IMR-90 (cell line): ENCODE results near the gene TRAPPC3L. TPM values are rescaled to one million over a fixed set of nuclear protein-coding genes. Genes with fewer than 3 reads are reported as not detected.

Experiments used
- ATAC-seq: fragments of 200-7000 bp; cut with Tn5 transposase; 2 replicates; pipeline ENCODE4 v1.9.1; 2020; ENCODE audit warnings: low read depth, mild to moderate bottlenecking, moderate library complexity
- BruUV-seq: library from RNA; stranded (reverse); fragments of 400-500 nt; replicated peaks from 2 replicates; lab custom pipeline; 2021; lab: Mats Ljungman, UMichigan
- CTCF ChIA-PET: fragments of 300-600 bp; formaldehyde crosslinking; extraction: SDS; loops from one replicate; lab custom pipeline; 2021; ENCODE audit warnings: antibody characterized with exemption; lab: Yijun Ruan, JAX
- POLR2A ChIA-PET: fragments of 300-600 bp; sonication (Branson Sonifier 250); formaldehyde crosslinking; loops from one replicate; lab custom pipeline; 2022; ENCODE audit warnings: antibody characterized with exemption; ENCODE audit not compliant: unreplicated experiment; lab: Charles Lee
- DNase-seq: peaks from one replicate; pipeline ENCODE4 v3.0.0; 2013
- H2AFZ ChIP-seq: replicated peaks from 2 replicates; pipeline ENCODE3; 2013; ENCODE audit warnings: low read length, mild to moderate bottlenecking; ENCODE audit not compliant: poor library complexity
- H2AK5ac ChIP-seq: 2 replicates; pipeline ENCODE4 v1.6.1; 2013; ENCODE audit warnings: low read depth, low read length, inconsistent platforms
- H2AK9ac ChIP-seq: replicated peaks from 2 replicates; pipeline ENCODE3; 2013; ENCODE audit warnings: mild to moderate bottlenecking, low read depth, low read length, moderate library complexity; ENCODE audit not compliant: poor library complexity
- H2BK120ac ChIP-seq: 2 replicates; pipeline ENCODE4 v1.6.1; 2013; ENCODE audit warnings: low read depth, low read length, inconsistent platforms
- H2BK15ac ChIP-seq: 3 replicates; pipeline ENCODE4 v1.6.1; 2013; ENCODE audit warnings: low read depth, low read length, inconsistent platforms
- H2BK20ac ChIP-seq: 2 replicates; pipeline ENCODE4 v1.6.1; 2013; ENCODE audit warnings: low read depth, mild to moderate bottlenecking, inconsistent platforms, low read length, moderate library complexity
- H2BK5ac ChIP-seq: 2 replicates; pipeline ENCODE4 v1.6.1; 2013; ENCODE audit warnings: mild to moderate bottlenecking, low read depth, low read length, inconsistent platforms; ENCODE audit not compliant: poor library complexity, severe bottlenecking
- H3K14ac ChIP-seq: replicated peaks from 2 replicates; pipeline ENCODE4 v1.6.1; 2013; ENCODE audit warnings: low read depth, low read length, inconsistent platforms
- H3K18ac ChIP-seq: 2 replicates; pipeline ENCODE4 v1.6.1; 2013; ENCODE audit warnings: low read depth, low read length, control low read depth
- H3K23ac ChIP-seq: 2 replicates; pipeline ENCODE4 v1.6.1; 2013; ENCODE audit warnings: low read depth, low read length, inconsistent platforms
- H3K27ac ChIP-seq: 2 replicates; pipeline ENCODE4 v1.5.1; 2013; ENCODE audit warnings: mild to moderate bottlenecking, control low read depth, low read length; ENCODE audit not compliant: insufficient read depth
- H3K27me3 ChIP-seq: 2 replicates; pipeline ENCODE4 v1.6.1; 2013; ENCODE audit warnings: low read length; ENCODE audit not compliant: control insufficient read depth, insufficient read depth
- H3K36me3 ChIP-seq: 2 replicates; pipeline ENCODE4 v1.6.1; 2013; ENCODE audit warnings: low read length, mixed read lengths; ENCODE audit not compliant: control insufficient read depth, insufficient read depth
- H3K4ac ChIP-seq: 2 replicates; pipeline ENCODE4 v1.6.1; 2013; ENCODE audit warnings: low read depth, low read length, inconsistent platforms
- H3K4me1 ChIP-seq: 2 replicates; pipeline ENCODE4 v1.6.1; 2013; ENCODE audit warnings: low read length, mixed read lengths; ENCODE audit not compliant: control insufficient read depth, insufficient read depth
- H3K4me2 ChIP-seq: 2 replicates; pipeline ENCODE4 v1.6.1; 2013; ENCODE audit warnings: low read depth, mild to moderate bottlenecking, control low read depth, low read length, moderate library complexity
- H3K4me3 ChIP-seq: 2 replicates; pipeline ENCODE4 v1.5.1; 2013; ENCODE audit warnings: low read depth, mild to moderate bottlenecking, control low read depth, low read length, moderate library complexity; ENCODE audit not compliant: insufficient read depth
- H3K56ac ChIP-seq: 2 replicates; pipeline ENCODE4 v1.6.1; 2013; ENCODE audit warnings: low read length, inconsistent platforms; ENCODE audit not compliant: insufficient read depth; ENCODE audit errors: extremely low read depth
- H3K79me1 ChIP-seq, 2 experiments: 2 replicates each; pipeline ENCODE4 v1.6.1; 2013; ENCODE audit warnings: low read length in 2 of 2, inconsistent platforms in 1 of 2, low read depth in 1 of 2
- H3K9ac ChIP-seq: 2 replicates; pipeline ENCODE4 v1.6.1; 2013; ENCODE audit warnings: low read depth, low read length, control low read depth
- H3K9me1 ChIP-seq: 2 replicates; pipeline ENCODE4 v1.6.1; 2013; ENCODE audit warnings: low read length, inconsistent platforms; ENCODE audit not compliant: insufficient read depth
- H3K9me3 ChIP-seq: 2 replicates; pipeline ENCODE4 v1.6.1; 2013; ENCODE audit warnings: low read length; ENCODE audit not compliant: control insufficient read depth, insufficient read depth
- H4K20me1 ChIP-seq: 2 replicates; pipeline ENCODE4 v1.6.1; 2013; ENCODE audit warnings: low read length, inconsistent platforms; ENCODE audit not compliant: insufficient read depth
- H4K5ac ChIP-seq: 2 replicates; pipeline ENCODE4 v1.6.1; 2013; ENCODE audit warnings: mild to moderate bottlenecking, low read depth, low read length, control low read depth
- H4K8ac ChIP-seq, 2 experiments: 2 replicates each; pipeline ENCODE4 v1.6.1; 2013; ENCODE audit warnings: low read depth in 2 of 2, low read length in 2 of 2, control low read depth in 1 of 2, inconsistent platforms in 1 of 2
- H4K91ac ChIP-seq: 2 replicates; pipeline ENCODE4 v1.6.1; 2013; ENCODE audit warnings: low read depth, low read length, inconsistent platforms; ENCODE audit not compliant: insufficient read depth
- CEBPB ChIP-seq: IDR thresholded peaks from 2 replicates; pipeline ENCODE4 v1.6.1; 2012; ENCODE audit warnings: low read depth, low read length, improper control_type of control experiment
- MAZ ChIP-seq: IDR thresholded peaks from 2 replicates; pipeline ENCODE4 v1.6.1; 2012; ENCODE audit warnings: low read depth, mild to moderate bottlenecking, low read length, improper control_type of control experiment, moderate library complexity, borderline replicate concordance
- POLR2A ChIP-seq: IDR thresholded peaks from 2 replicates; pipeline ENCODE4 v1.6.1; 2012; ENCODE audit warnings: mild to moderate bottlenecking, low read depth, low read length
- RAD21 ChIP-seq: IDR thresholded peaks from 2 replicates; pipeline ENCODE4 v1.6.1; 2012; ENCODE audit warnings: low read length, improper control_type of control experiment
- RCOR1 ChIP-seq: IDR thresholded peaks from 2 replicates; pipeline ENCODE4 v1.6.1; 2012; ENCODE audit warnings: mild to moderate bottlenecking, low read length, improper control_type of control experiment; ENCODE audit not compliant: insufficient replicate concordance
- SMC3 ChIP-seq: fragments of 150-350 bp; IDR thresholded peaks from 2 replicates; pipeline ENCODE4 v1.6.1; 2016; ENCODE audit warnings: low read depth, mild to moderate bottlenecking, antibody characterized with exemption, low read length, moderate library complexity
- WGBS, 2 experiments: methylation state at CpG; one replicate each; pipeline versions ENCODE4 v1.1.5 to v1.1.7; 2013; ENCODE audit warnings: missing lambda C conversion rate in 2 of 2; ENCODE audit not compliant: insufficient read length in 1 of 2; ENCODE audit errors: extremely low coverage in 2 of 2; 5-methylcytosine and 5-hydroxymethylcytosine counted together
- dilution Hi-C: fragments of 300-500 bp; cut with HindIII; formaldehyde crosslinking; loops from one replicate; pipeline ENCODE4 v1.14.3; 2018; ENCODE audit warnings: low sequenced_read_pairs; ENCODE audit not compliant: unreplicated experiment
- in situ Hi-C: fragments of 300-500 bp; cut with MboI; formaldehyde crosslinking; loops from 3 replicates; pipeline ENCODE4 v1.14.3; 2019; ENCODE audit warnings: low sequenced_read_pairs, inconsistent platforms, mixed read lengths
- intact Hi-C: fragments of 100-400 bp; cut with micrococcal nuclease; formaldehyde crosslinking; loops from 2 replicates; pipeline ENCODE4 v1.10.0; 2022
- polyA plus RNA-seq, 3 experiments: library from polyadenylated mRNA; depleted of rRNA; stranded (reverse); fragments of >200 nt; gene quantifications; 2 replicates each; pipeline ENCODE4 v1.2.3, GENCODE V29; 2012; ENCODE audit warnings: low replicate concordance in 1 of 3
- total RNA-seq: library from RNA; depleted of rRNA; stranded (reverse); fragments of >200 nt; gene quantifications from 2 replicates; pipeline ENCODE4 v1.2.3, GENCODE V29; 2012
- TF ChIP-seq, protein P1 (sequence below): fragments of 150-350 bp; IDR thresholded peaks from 2 replicates; pipeline ENCODE4 v1.6.1; 2016; ENCODE audit warnings: low read depth, mild to moderate bottlenecking, low read length, moderate library complexity, borderline replicate concordance

Gene TRAPPC3L
- total and polyA plus RNA-seq, 2 of the 4 experiments (the other 2 are of a cell fraction), result 0.03 TPM; not detected in 1

DNA sequence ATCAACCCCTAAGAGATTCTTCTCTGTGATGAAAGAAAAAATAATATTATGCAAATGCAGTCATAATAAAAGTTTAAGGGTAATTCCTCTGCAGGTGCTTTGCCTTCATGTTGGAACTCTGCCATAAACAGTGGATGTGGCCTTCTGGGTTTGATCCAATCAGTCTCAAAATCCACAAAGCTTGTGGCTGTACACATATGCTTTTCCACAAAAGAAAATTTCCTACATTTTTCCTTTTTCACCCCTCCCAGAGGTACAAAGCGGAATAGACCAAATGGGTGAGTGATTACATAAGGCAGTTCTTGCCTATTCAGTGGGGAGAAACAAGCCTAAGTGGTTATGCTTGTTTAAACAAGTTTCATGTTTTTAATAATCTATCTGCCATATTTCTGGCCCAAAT, 17.4 kb downstream of the TRAPPC3L start:
- Histone ChIP-seq H2BK120ac (no peak overlapping the region), H3K4me2 (no peak overlapping the region), H3K4me3 (no peak overlapping the region), H3K27ac (no peak overlapping the region), H2BK15ac (no peak overlapping the region), H4K20me1 (no peaks in the 10 kb centered on the region), H3K27me3 (no peaks in the 10 kb centered on the region), H2AFZ (no peak overlapping the region), H2BK5ac (no peak overlapping the region), H3K79me1 (0 out of 4 replicates have a peak, but pooled peaks cover 0 to 3% of the 10 kb centered on the region in 2 experiments), H3K9ac (no peak overlapping the region), H3K4me1 (peaks cover 12% of the 10 kb centered on the region), H4K8ac (no peak overlapping the region), H3K4ac (no peak overlapping the region), H3K23ac (no peak overlapping the region), H4K5ac (no peak overlapping the region), H3K9me3 (no peaks in the 10 kb centered on the region), H4K91ac (no peak overlapping the region), H3K36me3 (no peaks in the 10 kb centered on the region), H2BK20ac (no peak overlapping the region), H3K18ac (no peak overlapping the region), H2AK5ac (no peak overlapping the region), H3K9me1 (peaks cover 12% of the 10 kb centered on the region), H3K56ac (no peak overlapping the region), H2AK9ac (no peak overlapping the region), H3K14ac (no peak overlapping the region)
- ChIA-PET POLR2A (no interaction called here), CTCF (interaction anchor here (0.7 kb wide), 1 partner anchor 33 kb away, joined by 3 read pairs; no protein-coding TSS in a partner anchor)
- dilution Hi-C loops, result no loop called here
- no peak for ATAC-seq
- TF ChIP-seq SMC3, result no peak
- TF ChIP-seq RAD21, result no peak
- TF ChIP-seq, protein P1, sequence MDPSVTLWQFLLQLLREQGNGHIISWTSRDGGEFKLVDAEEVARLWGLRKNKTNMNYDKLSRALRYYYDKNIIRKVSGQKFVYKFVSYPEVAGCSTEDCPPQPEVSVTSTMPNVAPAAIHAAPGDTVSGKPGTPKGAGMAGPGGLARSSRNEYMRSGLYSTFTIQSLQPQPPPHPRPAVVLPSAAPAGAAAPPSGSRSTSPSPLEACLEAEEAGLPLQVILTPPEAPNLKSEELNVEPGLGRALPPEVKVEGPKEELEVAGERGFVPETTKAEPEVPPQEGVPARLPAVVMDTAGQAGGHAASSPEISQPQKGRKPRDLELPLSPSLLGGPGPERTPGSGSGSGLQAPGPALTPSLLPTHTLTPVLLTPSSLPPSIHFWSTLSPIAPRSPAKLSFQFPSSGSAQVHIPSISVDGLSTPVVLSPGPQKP, result no peak
- no peak for TF ChIP-seq RCOR1
- TF ChIP-seq POLR2A, result no peak
- no peak for TF ChIP-seq CEBPB
- no peak for TF ChIP-seq MAZ
- no peak for DNase-seq
- no CpG with 5 or more reads among the region's 1 CpG for WGBS, 2 experiments
- in situ Hi-C loops, result no loop called here
- intact Hi-C loops, result no loop called here
- no TSS peak for BruUV-seq
